Heart right ventricle (tissue), 16 donors: ENCODE data around the gene GMDS. TPM values are rescaled to one million over a fixed set of nuclear protein-coding genes. Genes with fewer than 3 reads are reported as not detected.
A peak's percentile ranks its signal among the peaks of the same experiment; 100 is the strongest.

Source experiments
- ATAC-seq, 8 donors: fragments of 200-7000 bp; cut with Tn5 transposase; one replicate each; pipeline ENCODE4 v1.9.1; 2020; ENCODE audit warnings: mild to moderate bottlenecking in 8 of 8, moderate library complexity in 8 of 8, moderate number of reproducible peaks in 1 of 8
- DNase-seq, 2 donors: peaks; one replicate each; pipeline ENCODE4 v3.0.0-alpha.2; 2020
- H3K27ac ChIP-seq, 10 donors: fragments of 200-600 bp; sonication (generic) in 2 of 10; one replicate each; pipeline versions ENCODE4 v1.5.0 to v1.8.0; 2020 to 2022; ENCODE audit warnings: mild to moderate bottlenecking in 3 of 10
- H3K27me3 ChIP-seq, 7 donors: fragments of 200-600 bp; one replicate each; pipeline ENCODE4 v1.8.0; 2021 to 2022; ENCODE audit warnings: mild to moderate bottlenecking in 2 of 7
- H3K36me3 ChIP-seq, 9 donors: fragments of 200-600 bp; sonication (generic) in 1 of 9; one replicate each; pipeline versions ENCODE4 v1.5.0 to v1.8.0; 2020 to 2022; ENCODE audit warnings: mild to moderate bottlenecking in 2 of 9
- H3K4me1 ChIP-seq, 9 donors: fragments of 200-600 bp; sonication (generic) in 1 of 9; one replicate each; pipeline versions ENCODE4 v1.5.0 to v1.8.0; 2020 to 2022; ENCODE audit warnings: mild to moderate bottlenecking in 4 of 9
- H3K4me3 ChIP-seq, 10 donors: fragments of 200-600 bp; sonication (generic) in 2 of 10; one replicate each; pipeline versions ENCODE4 v1.5.0 to v1.8.0; 2020 to 2022; ENCODE audit warnings: mild to moderate bottlenecking in 7 of 10, moderate library complexity in 2 of 10
- H3K9me3 ChIP-seq, 11 donors: fragments of 200-600 bp in 10 of 11; sonication (generic) in 2 of 11; one replicate each; pipeline versions ENCODE4 v1.5.0 to v1.8.0; 2013 to 2022; ENCODE audit warnings: mild to moderate bottlenecking in 2 of 11, control low read depth in 1 of 11, moderate library complexity in 1 of 11
- CTCF ChIP-seq, 9 donors: fragments of 200-600 bp; sonication (generic) in 2 of 9; IDR thresholded peaks; one replicate each; pipeline versions ENCODE4 v1.5.0 to v1.8.0; 2021 to 2022; ENCODE audit warnings: antibody characterized with exemption in 9 of 9, mild to moderate bottlenecking in 5 of 9, moderate library complexity in 1 of 9
- WGBS, 2 donors: extraction: QIAGEN DNeasy Blood & Tissue Kit; methylation state at CpG; one replicate each; pipeline ENCODE4 v1.1.7; 2013; ENCODE audit warnings: inconsistent platforms in 1 of 2; 5-methylcytosine and 5-hydroxymethylcytosine counted together
- intact Hi-C, 10 donors: fragments of 100-400 bp; cut with DNase I; formaldehyde crosslinking; loops; one replicate each; pipeline versions ENCODE4 v1.11.1 to v1.14.2; 2022
- polyA plus RNA-seq, 2 donors: library from polyadenylated mRNA; stranded (reverse); fragments of 200-250 nt; gene quantifications; one replicate each; pipeline ENCODE4 v1.2.3, GENCODE V29; 2013
- total RNA-seq, 10 donors: library from RNA; stranded (reverse); fragmentation: NEBNext Ultra II Directional in 3 of 10; extraction: Animal tissue kit (Norgen Biotek cat#: 25700) in 3 of 10; gene quantifications; one replicate each; pipeline versions ENCODE4 v1.2.1 to v1.2.4, GENCODE V29; 2021 to 2023
- donor health status: Arrhythmogenic right ventricular cardiomyopathy.
- donor health status: ischemic (EF 13 %, LVEDD 7.1; RV severe dilation, severe dysfunction).
- donor health status: healthy with polysubstance abuse.
- donor health status: DM: no; HTN: yes; CAD: no.
- donor health status: DM: no; HTN: no; CAD: no.
- donor health status: ischemic (EF 25% LVEDD 6.9; RV normal size, moderate dysfunction).
- donor health status: ischemic (EF 25% LVEDD 5.7; RV mildly dilated, moderate dysfunction).
- donor health status: healthy.
- donor health status: DM: yes; HTN: yes; CAD: no.
- donor health status: Ischemic cardiomyopathy.
- donor health status: ischemic (EF 35%, LVEDD 5.7; RV mildly dilated, moderate dysfunction).
- donor health status: nonischemic (EF 11% LVEDD 7.7; RV severe dilation, severe dysfunction).
- donor health status: DM: yes; HTN: yes; CAD: no.
- donor health status: PGD.
- donor health status: ischemic (EF 29% LVEDD 5.4; RV normal size, mild dysfunction).
- donor health status: nonischemic (EF 23%, LVEDD 6.1; RV moderate dilation, normal function).

Gene GMDS
- total and polyA plus RNA-seq, 12 donors = 5.0 to 10.6 (median 6.9) TPM

- ATAC-seq (peak; percentile 10 to 51 (median 38)), DNase-seq (peak in 1 of 2 donors; percentile 47)
- 11 to 15% methylated on average over 60 of the region's 60 CpGs for WGBS, 2 donors
- peaks cover 0 to 42% (median 0%) of the 10 kb centered on the region in 9 donors for H3K4me1 ChIP-seq
- intact Hi-C loops = loop anchor here in 1 of 10 donors (5.0 to 10.0 kb wide), 2 partner anchors 73 to 191 kb away; no protein-coding TSS in a partner anchor
- H3K27me3 ChIP-seq = peaks cover 0 to 94% (median 56%) of the 10 kb centered on the region in 7 donors
- no peak for TF ChIP-seq CTCF (IDR thresholded peaks at IDR 0.05)
- peak overlapping the region; percentile 5 to 81 (median 70) for H3K4me3 ChIP-seq
- H3K36me3 ChIP-seq = no peaks in the 10 kb centered on the region
- no peaks in the 10 kb centered on the region for H3K9me3 ChIP-seq
- peak overlapping the region; percentile 23 to 93 (median 66) for H3K27ac ChIP-seq
These were observed 631.5 kb downstream of the GMDS start for GRCh38 chr6:1613688-1614447.

GRCh38 chr6:1613346-1613687, 632.1 kb downstream of the GMDS start:
- Histone ChIP-seq H3K27me3 (peaks cover 0 to 94% (median 58%) of the 10 kb centered on the region in 7 donors), H3K4me3 (peak overlapping the region; percentile 5 to 81 (median 70)), H3K9me3 (no peaks in the 10 kb centered on the region), H3K36me3 (no peaks in the 10 kb centered on the region), H3K27ac (peak overlapping the region in 7 of 10 donors; percentile 22 to 93 (median 70)), H3K4me1 (peaks cover 0 to 47% (median 4%) of the 10 kb centered on the region in 9 donors)
- DNase-seq (no peak), ATAC-seq (no peak)
- WGBS, 2 donors = 29 to 37% methylated on average over 3 of the region's 3 CpGs
- intact Hi-C loops = loop anchor here in 1 of 10 donors (5.0 to 10.0 kb wide), 2 partner anchors 74 to 191 kb away; no protein-coding TSS in a partner anchor
- TF ChIP-seq CTCF (IDR thresholded peaks at IDR 0.05) = no peak

GRCh38 chr6:1612974-1613306, 632.5 kb downstream of the GMDS start:
- peaks cover 0 to 94% (median 59%) of the 10 kb centered on the region in 7 donors for H3K27me3 ChIP-seq
- H3K4me3 ChIP-seq = peak overlapping the region; percentile 47 to 81 (median 70)
- ATAC-seq (no peak), DNase-seq (no peak)
- no peaks in the 10 kb centered on the region for H3K36me3 ChIP-seq
- H3K9me3 ChIP-seq = no peaks in the 10 kb centered on the region
- peak overlapping the region in 6 of 10 donors; percentile 22 to 93 (median 88) for H3K27ac ChIP-seq
- peaks cover 0 to 51% (median 4%) of the 10 kb centered on the region in 9 donors for H3K4me1 ChIP-seq
- no peak for TF ChIP-seq CTCF (IDR thresholded peaks at IDR 0.05)
- WGBS, 2 donors = 36 to 39% methylated on average over 7 of the region's 7 CpGs
- intact Hi-C loops = loop anchor here in 1 of 10 donors (5.0 to 10.0 kb wide), 2 partner anchors 74 to 192 kb away; no protein-coding TSS in a partner anchor

GRCh38 chr6:1612299-1612973, 633.0 kb downstream of the GMDS start:
- no peak for DNase-seq
- H3K4me1 ChIP-seq = peaks cover 0 to 56% (median 4%) of the 10 kb centered on the region in 9 donors

More at GRCh38 chr6:1612299-1612973, 633.0 kb downstream of the GMDS start:
- Histone ChIP-seq H3K4me3 (peak overlapping the region; percentile 47 to 81 (median 70)), H3K9me3 (no peaks in the 10 kb centered on the region), H3K36me3 (no peaks in the 10 kb centered on the region), H3K27ac (peak overlapping the region in 8 of 10 donors; percentile 69 to 93 (median 84)), H3K27me3 (peaks cover 0 to 94% (median 64%) of the 10 kb centered on the region in 7 donors)
- ATAC-seq = no peak
- WGBS, 2 donors = 26 to 34% methylated on average over 10 of the region's 10 CpGs
- TF ChIP-seq CTCF (IDR thresholded peaks at IDR 0.05) = no peak
- intact Hi-C loops = loop anchor here in 1 of 10 donors (5.0 to 10.0 kb wide), 2 partner anchors 75 to 192 kb away; no protein-coding TSS in a partner anchor
